Stimulated activated CD8-positive, alpha-beta memory T cell treated with anti-CD3 and anti-CD28 coated beads, Interleukin-7, amount 100 ng/mL, for 48 hours (primary cell): ENCODE data around the gene UAP1.

Experiments used
- DNase-seq, 2 donors: peaks; one replicate each; pipeline ENCODE4 v3.0.0-alpha.2; 2020; ENCODE audit warnings: low read depth in 1 of 2; ENCODE audit errors: extremely low read depth in 1 of 2

The UAP1 gene

GRCh38 chr1:162612606-162613400, 51.3 kb downstream of the UAP1 start:
- DNase-seq: no peak

DNA sequence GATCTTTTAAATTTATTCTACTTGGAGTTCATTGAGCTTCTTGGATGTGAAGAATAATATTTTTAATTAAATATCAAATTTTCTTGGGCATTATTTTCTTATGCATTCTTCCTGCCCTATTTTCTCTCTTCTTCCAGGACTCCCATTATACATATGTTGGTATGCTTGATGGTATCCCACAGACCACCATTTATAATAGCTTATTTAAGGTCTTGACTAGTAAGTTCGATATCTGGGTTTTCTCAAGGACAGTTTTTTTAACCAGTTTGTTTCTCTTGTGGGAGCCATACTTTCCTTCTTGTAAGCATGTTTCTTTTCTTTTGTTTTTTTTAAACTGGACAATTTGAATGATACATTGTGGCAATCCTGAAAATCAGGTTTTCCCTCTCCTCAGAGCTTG, 55.3 kb downstream of the UAP1 start:
- DNase-seq: no peak

- DNase-seq: no peak
Observed at GRCh38 chr1:162617513-162617912, 56.0 kb downstream of the UAP1 start.

DNA sequence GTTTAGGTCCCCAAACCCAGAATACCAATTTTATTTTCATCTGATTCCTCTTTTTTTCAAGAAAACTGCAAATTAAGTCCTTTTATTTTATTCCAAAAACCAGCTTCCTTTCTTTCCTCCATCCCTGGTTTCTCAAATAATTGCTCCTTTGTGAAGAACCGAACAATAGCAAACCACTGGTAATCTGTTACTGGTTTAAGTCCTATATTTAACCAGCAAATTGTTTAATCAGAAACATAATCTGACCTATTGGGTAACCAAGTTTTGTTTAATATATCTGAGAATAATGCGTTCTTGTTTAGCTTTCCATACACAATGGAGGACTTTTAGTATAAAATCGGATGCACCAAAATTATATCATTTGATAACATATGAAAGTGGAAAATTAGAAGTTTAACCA, 57.6 kb downstream of the UAP1 start:
- no peak for DNase-seq

- no peak for DNase-seq
Observed at GRCh38 chr1:162621256-162621655, 59.7 kb downstream of the UAP1 start.

DNA sequence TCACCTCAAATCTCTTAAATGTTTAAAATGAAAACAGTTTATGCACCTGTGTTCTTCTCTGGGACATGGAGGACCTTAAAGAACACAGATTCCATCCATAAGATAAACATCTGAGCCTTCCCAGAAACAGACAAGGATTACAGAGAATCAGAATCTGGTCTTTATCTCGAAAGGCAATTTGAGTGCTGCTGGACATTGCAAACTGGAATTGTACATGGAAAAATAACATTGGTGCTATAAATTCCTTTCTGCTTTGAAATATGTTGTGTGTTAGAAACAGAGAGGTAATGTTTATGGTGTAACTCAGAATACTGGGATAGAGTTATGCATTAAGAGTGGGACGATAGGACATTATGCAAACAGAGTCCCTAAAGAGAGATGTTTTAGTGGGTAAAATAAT, 64.2 kb downstream of the UAP1 start:
- DNase-seq: no peak

- DNase-seq: no peak
Observed at GRCh38 chr1:162626094-162626493, 64.6 kb downstream of the UAP1 start.

GRCh38 chr1:162626761-162627160, 65.2 kb downstream of the UAP1 start:
- no peak for DNase-seq

GRCh38 chr1:162627662-162628296, 66.3 kb downstream of the UAP1 start:
- DNase-seq: no peak

DNA sequence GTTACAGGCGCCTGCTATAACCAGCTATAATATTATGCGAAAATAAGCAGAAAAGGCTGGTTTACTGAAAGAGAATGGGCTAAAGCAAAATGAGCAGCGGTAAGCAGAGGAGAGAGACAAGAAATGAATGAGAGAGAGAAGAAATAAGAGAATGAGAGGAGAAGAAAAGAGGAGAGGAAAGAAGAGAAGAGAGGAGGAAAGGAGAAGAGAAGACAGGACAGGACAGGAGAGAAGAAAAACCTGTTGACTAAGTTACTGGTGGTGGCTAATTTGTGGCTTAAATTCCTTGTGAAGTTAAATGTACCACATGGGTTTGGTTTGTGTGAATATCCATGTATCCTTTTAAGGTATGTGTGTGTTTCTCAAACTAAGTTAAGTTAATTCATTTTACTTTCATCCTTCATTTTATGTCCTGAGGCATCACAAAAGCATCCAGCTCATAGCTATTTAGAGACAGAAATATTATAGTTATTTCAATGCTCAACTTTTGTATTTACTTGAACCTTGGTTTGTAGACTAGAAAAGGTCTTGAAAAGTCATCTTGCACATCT, 67.6 kb downstream of the UAP1 start:
- no peak for DNase-seq

- DNase-seq: no peak
Observed at GRCh38 chr1:162629651-162630050, 68.1 kb downstream of the UAP1 start.

- no peak for DNase-seq
Observed at GRCh38 chr1:162631546-162632191, 70.1 kb downstream of the UAP1 start.

DNA sequence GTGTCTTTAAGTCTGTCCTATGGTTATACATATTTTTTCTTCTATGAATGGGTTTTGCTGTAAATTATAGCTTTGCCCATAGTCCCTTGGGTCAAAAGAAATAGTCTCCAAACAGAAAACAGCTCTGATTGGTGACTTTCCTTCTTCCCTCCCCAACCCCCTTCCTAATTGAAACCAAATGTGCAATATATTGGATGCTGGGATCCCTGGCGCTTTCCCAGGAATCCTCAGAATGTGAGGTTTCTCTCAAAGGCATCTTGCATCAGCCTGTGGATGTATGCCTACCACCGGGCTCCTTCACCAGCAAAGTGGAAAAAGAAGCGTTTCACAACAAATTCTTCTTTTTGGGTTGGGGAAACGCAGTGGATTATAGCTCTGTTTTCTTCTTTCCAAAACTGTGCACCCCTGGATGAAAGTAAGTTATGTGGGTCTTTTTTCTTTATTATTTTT, 70.7 kb downstream of the UAP1 start, which contains the start of gene DDR2:
TSS of gene DDR2 (plus strand) at position 248 of the 450 bp plus-strand sequence. CDS start 86,600 bp downstream, outside the sequence.
- DNase-seq: no peak

DNA sequence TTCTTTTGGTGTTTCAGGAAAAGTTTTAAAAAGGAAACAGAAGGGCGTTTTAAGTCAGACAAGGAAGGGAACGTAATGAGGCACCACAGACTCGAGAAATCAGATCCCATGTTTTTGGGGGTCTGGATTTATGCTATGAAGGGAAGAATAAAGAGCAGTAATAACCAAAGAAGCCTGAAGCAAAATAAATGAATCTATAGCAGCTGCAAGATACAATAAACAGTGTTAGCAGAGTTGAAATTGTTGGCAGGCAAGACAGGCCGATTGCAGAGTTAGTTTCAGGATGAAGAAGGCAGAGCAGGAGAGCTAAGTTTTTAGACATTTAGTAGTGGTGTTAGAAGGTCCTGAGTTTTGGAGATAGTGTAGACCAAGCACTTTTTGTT, 71.2 kb downstream of the UAP1 start:
- no peak for DNase-seq

- DNase-seq: no peak
Observed at GRCh38 chr1:162633081-162633762, 71.7 kb downstream of the UAP1 start.

DNA sequence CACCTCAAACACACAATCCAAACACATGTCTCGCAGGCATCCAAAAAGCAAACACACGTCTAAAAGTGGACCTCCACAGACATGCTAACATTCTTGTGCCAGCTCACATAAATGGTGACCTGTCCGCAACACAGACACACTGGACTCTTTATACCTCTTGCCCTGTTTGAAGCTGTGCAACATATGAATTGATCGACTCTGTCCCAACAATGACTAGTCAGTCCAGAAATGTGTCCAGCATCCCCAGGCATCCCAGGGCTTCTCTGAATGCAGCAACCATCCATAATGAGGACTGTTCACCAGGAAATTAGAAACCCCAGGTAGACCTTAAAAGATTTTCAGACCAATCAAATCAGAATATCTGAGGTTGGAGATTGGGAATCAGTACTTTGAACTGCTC, 73.9 kb downstream of the UAP1 start:
- no peak for DNase-seq

GRCh38 chr1:162639718-162640117, 78.2 kb downstream of the UAP1 start:
- no peak for DNase-seq

DNA sequence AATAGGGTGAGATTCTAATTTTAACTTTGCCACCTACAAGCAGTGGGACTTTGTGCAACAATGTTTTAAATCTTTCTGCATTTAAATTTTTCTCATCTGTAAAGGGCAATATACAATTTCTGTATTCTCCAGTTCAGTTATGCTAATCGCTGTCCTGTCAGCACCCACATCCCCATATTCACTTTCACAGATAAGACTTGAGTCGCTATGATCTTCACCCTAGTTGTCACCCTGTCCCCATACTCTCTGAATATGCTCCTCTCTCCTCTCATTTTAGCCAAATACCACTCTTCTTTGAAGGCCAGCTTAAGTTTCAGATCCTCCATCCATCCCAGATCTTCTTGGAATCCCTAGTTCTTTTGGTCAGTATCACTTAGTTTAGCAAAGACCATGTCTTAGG, 79.6 kb downstream of the UAP1 start:
- no peak for DNase-seq

DNA sequence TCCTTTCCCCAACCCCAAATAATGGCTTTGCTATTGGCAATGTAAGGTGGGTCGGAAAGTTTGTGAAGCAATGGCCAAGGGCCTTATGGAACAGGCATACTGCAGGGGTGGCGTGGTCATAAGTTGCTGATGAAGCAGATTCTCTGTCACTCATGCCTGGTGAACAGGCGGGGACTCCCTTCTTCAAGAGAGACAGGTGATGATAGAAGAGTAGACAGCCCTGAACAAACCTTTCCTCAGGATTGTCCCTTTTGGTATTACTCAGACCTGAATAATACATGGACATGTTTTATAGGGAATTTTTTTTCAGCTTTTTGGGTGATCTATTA, 83.4 kb downstream of the UAP1 start:
- DNase-seq: no peak

- no peak for DNase-seq
Observed at GRCh38 chr1:162645666-162646065, 84.1 kb downstream of the UAP1 start.

DNA sequence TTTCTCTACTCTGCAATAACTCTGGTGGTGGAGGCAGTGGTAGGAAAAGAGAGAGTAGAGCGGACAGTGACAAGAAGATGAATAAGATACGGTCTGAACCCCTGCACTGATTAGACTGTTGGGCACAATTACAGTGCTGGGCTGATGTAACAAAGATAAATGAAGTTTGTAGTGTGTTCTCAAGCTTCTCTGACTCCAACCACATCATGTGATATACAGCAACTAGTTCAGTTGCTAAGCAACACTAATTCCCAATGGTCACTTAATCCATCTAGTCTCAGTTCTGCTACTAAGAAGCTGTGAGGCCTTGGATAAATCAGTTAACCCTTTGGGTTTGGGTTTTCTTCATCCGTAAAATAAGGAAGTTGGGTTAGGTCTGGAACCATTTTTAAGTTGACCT, 88.1 kb downstream of the UAP1 start:
- DNase-seq: no peak
